ENCODE data around the gene IRF3. TPM values are rescaled to one million over a fixed set of nuclear protein-coding genes. Genes with fewer than 3 reads are reported as not detected.

The IRF3 gene
- total and polyA plus RNA-seq, 10 of the 15 experiments (the other 5 are each of a cell fraction or from before 2014, with no cell fraction given) = 5.5 to 110 (median 63.4) TPM

GRCh38 chr19:49701271-49701786 lies 35.7 kb upstream of the IRF3 start (continued):
- TF ChIP-seq NR2C1 (IDR thresholded peaks at IDR 0.05) (no peak), PKNOX1 (IDR thresholded peaks at IDR 0.05) (no peak), CREB1 (IDR thresholded peaks at IDR 0.05; ENCODE audit: low read depth) (no peak), KDM1A (IDR thresholded peaks at IDR 0.05; ENCODE audit: borderline replicate concordance) (no peak), POLR2AphosphoS2 (IDR thresholded peaks at IDR 0.05; ENCODE audit: low read depth, low read length) (no peak), SREBF1 (IDR thresholded peaks at IDR 0.05; ENCODE audit: low read length) (no peak), MYB (IDR thresholded peaks at IDR 0.05; ENCODE audit: borderline replicate concordance, low read depth, low read length) (no peak), GATAD2B (conservative IDR thresholded peaks at IDR 0.05; ENCODE audit: low read depth) (no peak), ZNF24 (IDR thresholded peaks at IDR 0.05) (no peak)

- POLR2A ChIA-PET = no interaction called here
- no peak for ATAC-seq
- no peak for TF ChIP-seq YBX1 (IDR thresholded peaks at IDR 0.05)
- TF ChIP-seq MEF2A (IDR thresholded peaks at IDR 0.05; ENCODE audit: insufficient read depth, low read depth, low read length) = no peak
- no peak for TF ChIP-seq ASH2L (IDR thresholded peaks at IDR 0.05; ENCODE audit: borderline replicate concordance, low read depth)
- TF ChIP-seq KAT2A (conservative IDR thresholded peaks at IDR 0.05; ENCODE audit: control insufficient read depth, low read depth, low read length) = no peak
- no peak for TF ChIP-seq RAD21 (IDR thresholded peaks at IDR 0.05; ENCODE audit: insufficient read depth, low read depth, low read length)
- TF ChIP-seq DPF2 (IDR thresholded peaks at IDR 0.05) = no peak
- TF ChIP-seq, protein P1, sequence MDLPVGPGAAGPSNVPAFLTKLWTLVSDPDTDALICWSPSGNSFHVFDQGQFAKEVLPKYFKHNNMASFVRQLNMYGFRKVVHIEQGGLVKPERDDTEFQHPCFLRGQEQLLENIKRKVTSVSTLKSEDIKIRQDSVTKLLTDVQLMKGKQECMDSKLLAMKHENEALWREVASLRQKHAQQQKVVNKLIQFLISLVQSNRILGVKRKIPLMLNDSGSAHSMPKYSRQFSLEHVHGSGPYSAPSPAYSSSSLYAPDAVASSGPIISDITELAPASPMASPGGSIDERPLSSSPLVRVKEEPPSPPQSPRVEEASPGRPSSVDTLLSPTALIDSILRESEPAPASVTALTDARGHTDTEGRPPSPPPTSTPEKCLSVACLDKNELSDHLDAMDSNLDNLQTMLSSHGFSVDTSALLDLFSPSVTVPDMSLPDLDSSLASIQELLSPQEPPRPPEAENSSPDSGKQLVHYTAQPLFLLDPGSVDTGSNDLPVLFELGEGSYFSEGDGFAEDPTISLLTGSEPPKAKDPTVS (IDR thresholded peaks at IDR 0.05; ENCODE audit: low read depth, low read length) = no peak
- no peak for TF ChIP-seq IRF4 (IDR thresholded peaks at IDR 0.05; ENCODE audit: low read depth, low read length)
- TF ChIP-seq, protein P2, sequence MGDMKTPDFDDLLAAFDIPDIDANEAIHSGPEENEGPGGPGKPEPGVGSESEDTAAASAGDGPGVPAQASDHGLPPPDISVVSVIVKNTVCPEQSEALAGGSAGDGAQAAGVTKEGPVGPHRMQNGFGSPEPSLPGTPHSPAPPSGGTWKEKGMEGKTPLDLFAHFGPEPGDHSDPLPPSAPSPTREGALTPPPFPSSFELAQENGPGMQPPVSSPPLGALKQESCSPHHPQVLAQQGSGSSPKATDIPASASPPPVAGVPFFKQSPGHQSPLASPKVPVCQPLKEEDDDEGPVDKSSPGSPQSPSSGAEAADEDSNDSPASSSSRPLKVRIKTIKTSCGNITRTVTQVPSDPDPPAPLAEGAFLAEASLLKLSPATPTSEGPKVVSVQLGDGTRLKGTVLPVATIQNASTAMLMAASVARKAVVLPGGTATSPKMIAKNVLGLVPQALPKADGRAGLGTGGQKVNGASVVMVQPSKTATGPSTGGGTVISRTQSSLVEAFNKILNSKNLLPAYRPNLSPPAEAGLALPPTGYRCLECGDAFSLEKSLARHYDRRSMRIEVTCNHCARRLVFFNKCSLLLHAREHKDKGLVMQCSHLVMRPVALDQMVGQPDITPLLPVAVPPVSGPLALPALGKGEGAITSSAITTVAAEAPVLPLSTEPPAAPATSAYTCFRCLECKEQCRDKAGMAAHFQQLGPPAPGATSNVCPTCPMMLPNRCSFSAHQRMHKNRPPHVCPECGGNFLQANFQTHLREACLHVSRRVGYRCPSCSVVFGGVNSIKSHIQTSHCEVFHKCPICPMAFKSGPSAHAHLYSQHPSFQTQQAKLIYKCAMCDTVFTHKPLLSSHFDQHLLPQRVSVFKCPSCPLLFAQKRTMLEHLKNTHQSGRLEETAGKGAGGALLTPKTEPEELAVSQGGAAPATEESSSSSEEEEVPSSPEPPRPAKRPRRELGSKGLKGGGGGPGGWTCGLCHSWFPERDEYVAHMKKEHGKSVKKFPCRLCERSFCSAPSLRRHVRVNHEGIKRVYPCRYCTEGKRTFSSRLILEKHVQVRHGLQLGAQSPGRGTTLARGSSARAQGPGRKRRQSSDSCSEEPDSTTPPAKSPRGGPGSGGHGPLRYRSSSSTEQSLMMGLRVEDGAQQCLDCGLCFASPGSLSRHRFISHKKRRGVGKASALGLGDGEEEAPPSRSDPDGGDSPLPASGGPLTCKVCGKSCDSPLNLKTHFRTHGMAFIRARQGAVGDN (IDR thresholded peaks at IDR 0.05) = no peak
These were observed 34.9 kb upstream of the IRF3 start for GRCh38 chr19:49700563-49700962.

More at GRCh38 chr19:49700563-49700962, 34.9 kb upstream of the IRF3 start:
- no peaks in the 10 kb centered on the region for H4K20me1 ChIP-seq (ENCODE audit: control insufficient read depth, insufficient read depth)
- CTCF ChIA-PET = interaction anchor here (0.6 kb wide), 1 partner anchor 613 kb away, joined by 3 read pairs; no protein-coding TSS in a partner anchor
- no peak overlapping the region for H3K4me2 ChIP-seq (ENCODE audit: control insufficient read depth, insufficient read depth)
- no peaks in the 10 kb centered on the region for H3K36me3 ChIP-seq (ENCODE audit: control insufficient read depth in 2 of 2, insufficient read depth in 2 of 2, low read length in 1 of 2)
- no peak overlapping the region for H3K4me3 ChIP-seq
- DNase-seq (ENCODE audit: low read depth, low spot score) (no peak), FAIRE-seq (no peak)
- H2AFZ ChIP-seq (ENCODE audit: control insufficient read depth, low read depth, low read length) = no peak overlapping the region
- no TSS peak for BruUV-seq (replicated peaks)
- H3K9ac ChIP-seq (ENCODE audit: control insufficient read depth, insufficient read depth, low read length) = no peak overlapping the region
- RAD21 ChIA-PET (ENCODE audit: unreplicated experiment) = no interaction called here
- no peaks in the 10 kb centered on the region for H3K27me3 ChIP-seq (replicated peaks in 1 of 2; ENCODE audit: control insufficient read depth in 2 of 2, insufficient read depth in 2 of 2, low read length in 1 of 2)
- H3K79me2 ChIP-seq (ENCODE audit: control insufficient read depth, insufficient read depth, low read length) = no peaks in the 10 kb centered on the region
- WGBS (ENCODE audit: insufficient coverage, insufficient replicate concordance, low lambda C conversion rate, missing lambda C conversion rate) = 35% methylated on average over 11 of the region's 11 CpGs
- H3K9me3 ChIP-seq (replicated peaks; ENCODE audit: control insufficient read depth, insufficient read depth, low read length) = no peaks in the 10 kb centered on the region
- intact Hi-C loops (cut with micrococcal nuclease; ENCODE audit: unreplicated experiment) (no loop called here), in situ Hi-C loops (cut with MboI) (no loop called here)
- no peaks in the 10 kb centered on the region for H3K4me1 ChIP-seq (ENCODE audit: control insufficient read depth, insufficient read depth, low read length)
- SMC1A ChIA-PET (ENCODE audit: uncharacterized antibody, unreplicated experiment) = no interaction called here
- no peak overlapping the region for H3K27ac ChIP-seq (ENCODE audit: control insufficient read depth, insufficient read depth)
